ENCODE results near the gene CRYBA2.
A peak's percentile ranks its signal among the peaks of the same experiment; 100 is the strongest.

CRYBA2 gene

Small RNA genes within 50 kb of the gene (small RNA-seq; reads per million reads assigned to genes)
- gene MIR375 (ENCODE audit: low read depth): 3.7 reads per million, percentile 34 among the genes with 10 or more reads in this experiment

All from mesenchymal stem cell (in vitro differentiated cells and primary cell).